ENCODE data around the gene MT1E.
"Not testable (repeated sequence)": the region's sequence is repeated elsewhere in the genome, so short reads cannot be mapped to it uniquely, and the experiment has no call there.

MT1E gene

GRCh38 chr16:56674570-56674969, 49.0 kb downstream of the MT1E start:
- DNase-seq = not testable (repeated sequence)

- peak; percentile 39 to 50 for DNase-seq
These were observed 50.2 kb downstream of the MT1E start for GRCh38 chr16:56675685-56676210.

Measured in activated CD4-positive, alpha-beta T cell treated with anti-CD3 and anti-CD28 coated beads, Interleukin-2, amount 50 U/mL, for 48 hours (primary cell).